ENCODE measurements around the gene EHBP1L1.

EHBP1L1 gene

GRCh38 chr11:65575568-65576231 lies at the start of gene EHBP1L1:
Gene EHBP1L1 (plus strand): TSS chr11:65576053. CDS start chr11:65576303, 250 bp downstream.
- DNase-seq (ENCODE audit: low read depth), result peak; percentile 65

GRCh38 chr11:65526744-65527143 lies 49.1 kb upstream of the EHBP1L1 start:
- DNase-seq (ENCODE audit: low read depth), result no peak

- no peak for DNase-seq (ENCODE audit: low read depth)
Measured at GRCh38 chr11:65528819-65529350, 47.0 kb upstream of the EHBP1L1 start.

- no peak for DNase-seq (ENCODE audit: low read depth)
Measured at GRCh38 chr11:65529475-65530156, 46.2 kb upstream of the EHBP1L1 start.

DNA sequence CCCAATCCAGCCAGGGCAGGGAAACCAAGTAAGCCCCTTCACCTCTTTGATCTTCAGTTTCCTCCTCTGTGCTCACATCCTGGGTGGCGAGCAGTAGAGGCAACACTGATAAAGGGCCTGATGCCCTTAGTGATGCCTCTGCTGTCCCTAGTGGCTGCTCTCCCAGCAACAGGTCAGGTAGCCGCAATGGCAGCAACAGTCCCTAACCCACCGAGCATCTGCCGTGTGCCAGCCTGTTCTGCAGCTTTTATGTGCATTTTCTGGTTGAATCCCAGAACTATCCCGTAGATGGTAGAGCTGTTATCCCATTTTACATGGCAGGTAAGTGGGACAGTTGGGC lies 45.7 kb upstream of the EHBP1L1 start:
- no peak for DNase-seq (ENCODE audit: low read depth)

GRCh38 chr11:65532388-65533064 lies 43.3 kb upstream of the EHBP1L1 start:
- DNase-seq (ENCODE audit: low read depth), result no peak

- no peak for DNase-seq (ENCODE audit: low read depth)
Measured at GRCh38 chr11:65535102-65535501, 40.8 kb upstream of the EHBP1L1 start.

GRCh38 chr11:65536412-65537295 lies 39.2 kb upstream of the EHBP1L1 start:
- no peak for DNase-seq (ENCODE audit: low read depth)

DNA sequence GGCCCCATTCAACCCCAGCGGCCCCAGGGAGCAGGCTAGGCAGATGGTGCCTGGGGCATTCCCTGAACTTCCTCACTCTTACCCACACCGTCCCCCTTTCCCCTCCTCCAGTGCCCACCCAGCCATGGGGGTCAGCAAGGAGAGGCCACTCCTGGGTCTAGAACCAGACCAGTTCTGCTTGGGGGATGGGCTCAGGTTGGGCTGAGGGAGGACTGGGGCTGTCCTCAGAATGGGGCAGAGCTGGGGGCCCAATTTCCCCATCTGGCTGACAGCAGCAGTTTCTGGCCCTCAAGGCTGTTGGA lies 38.6 kb upstream of the EHBP1L1 start:
- no peak for DNase-seq (ENCODE audit: low read depth)

DNA sequence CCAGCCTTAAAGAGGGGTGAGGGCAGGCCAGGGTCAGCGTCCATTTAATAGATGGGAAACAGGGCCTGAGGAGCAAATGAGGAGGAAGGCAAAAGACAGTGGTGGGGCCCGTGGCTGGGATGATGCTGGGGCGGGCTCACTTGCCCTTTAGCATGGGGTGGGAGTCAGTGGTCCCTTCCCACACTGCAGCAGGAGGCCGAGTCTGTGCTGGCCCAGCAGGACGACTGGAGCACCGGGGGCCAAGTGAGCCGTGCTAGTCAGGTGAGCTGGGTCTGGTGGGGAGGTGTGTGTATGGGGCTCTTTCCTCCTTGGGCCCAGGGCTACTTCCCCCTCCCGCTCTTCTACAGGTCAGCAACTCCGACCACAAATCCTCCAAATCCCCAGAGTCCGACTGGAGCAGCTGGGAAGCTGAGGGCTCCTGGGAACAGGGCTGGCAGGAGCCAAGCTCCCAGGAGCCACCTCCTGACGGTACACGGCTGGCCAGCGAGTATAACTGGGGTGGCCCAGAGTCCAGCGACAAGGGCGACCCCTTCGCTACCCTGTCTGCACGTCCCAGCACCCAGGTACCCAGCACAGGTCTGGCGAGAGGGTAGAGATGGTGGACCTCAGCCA lies 38.1 kb upstream of the EHBP1L1 start:
- DNase-seq (ENCODE audit: low read depth), result no peak

- no peak for DNase-seq (ENCODE audit: low read depth)
Measured at GRCh38 chr11:65538232-65538914, 37.5 kb upstream of the EHBP1L1 start.

DNA sequence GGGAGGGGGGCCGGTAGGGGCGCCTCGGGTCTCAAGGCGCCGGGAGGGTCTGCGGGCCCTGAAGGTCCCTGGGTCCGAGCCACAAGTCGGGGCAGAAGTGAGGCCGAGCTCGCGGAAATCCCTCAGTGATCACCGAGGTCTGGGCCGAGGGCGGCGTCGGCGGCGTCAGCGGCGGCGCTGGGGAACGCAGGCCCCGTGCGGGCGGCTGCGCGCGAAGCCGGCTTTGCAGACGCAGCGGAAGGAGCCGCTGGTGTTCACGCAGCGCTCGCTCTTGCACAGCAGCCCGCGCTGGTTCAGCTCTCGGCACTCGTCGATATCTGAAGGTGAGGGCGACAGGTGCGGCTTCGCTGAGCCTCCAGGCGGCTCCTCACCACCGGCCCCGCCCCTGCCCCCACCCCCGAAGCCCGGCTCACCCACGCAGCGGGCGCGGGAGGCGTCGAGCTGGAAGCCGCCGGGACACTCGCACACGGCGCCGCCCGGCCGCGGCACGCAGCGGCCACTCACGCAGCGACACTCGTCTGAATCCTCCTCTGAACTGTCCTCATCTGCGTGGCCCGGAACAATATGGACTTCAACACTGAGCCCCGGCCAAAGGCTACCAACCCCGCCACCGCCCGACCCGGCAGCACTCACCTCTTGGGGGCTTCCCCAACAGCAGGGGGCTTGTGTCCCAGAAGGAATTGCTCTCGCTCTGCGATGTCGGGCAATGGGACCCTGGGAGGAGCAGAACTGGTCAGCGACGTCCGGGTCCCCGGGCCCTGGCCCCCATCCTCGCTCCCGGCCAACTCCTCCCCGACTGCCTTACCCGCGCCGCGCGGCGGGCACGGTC lies 36.7 kb upstream of the EHBP1L1 start:
- DNase-seq (ENCODE audit: low read depth), result no peak

GRCh38 chr11:65539744-65540289 lies 36.0 kb upstream of the EHBP1L1 start:
- DNase-seq (ENCODE audit: low read depth), result peak; percentile 31

DNA sequence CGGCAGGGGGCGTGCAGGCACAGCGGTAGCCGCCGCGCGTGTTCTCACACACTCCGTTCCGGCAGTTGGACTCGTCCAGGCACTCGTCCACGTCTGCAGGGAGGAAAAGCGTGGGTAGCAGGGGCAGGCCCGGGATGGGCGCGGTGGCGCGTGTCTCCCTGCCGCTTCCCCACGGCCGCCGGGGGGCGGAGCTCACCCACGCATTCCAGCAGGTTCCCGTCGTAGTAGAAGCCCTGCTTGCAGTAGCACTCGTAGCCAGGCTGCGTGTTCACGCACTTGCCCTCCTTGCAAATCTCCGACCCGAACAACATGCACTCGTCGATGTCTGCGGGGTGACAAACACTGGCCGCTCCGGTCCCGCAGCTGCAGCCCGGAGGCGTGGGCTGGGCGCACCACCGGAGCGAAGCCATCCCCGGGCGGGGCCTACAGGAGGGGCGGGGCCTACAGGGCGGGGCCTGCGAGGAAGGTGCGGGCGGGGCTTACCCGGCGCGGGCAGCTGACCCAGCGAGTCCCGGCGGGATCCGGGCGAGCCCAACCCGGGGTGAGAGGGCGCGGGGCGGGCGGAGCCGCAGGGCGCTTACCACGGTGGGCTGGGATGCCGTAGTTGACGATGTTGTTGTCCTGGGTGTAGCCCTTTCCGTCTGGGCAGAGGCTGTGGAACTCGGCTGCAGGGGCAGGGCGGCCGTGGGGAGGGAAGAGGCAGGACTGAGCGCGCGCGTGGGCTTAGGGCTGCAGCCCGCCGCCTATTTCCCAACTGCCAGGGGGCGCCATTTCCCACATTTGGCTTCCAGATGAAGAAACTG lies 35.4 kb upstream of the EHBP1L1 start:
- DNase-seq (ENCODE audit: low read depth), result peak; percentile 76

DNA sequence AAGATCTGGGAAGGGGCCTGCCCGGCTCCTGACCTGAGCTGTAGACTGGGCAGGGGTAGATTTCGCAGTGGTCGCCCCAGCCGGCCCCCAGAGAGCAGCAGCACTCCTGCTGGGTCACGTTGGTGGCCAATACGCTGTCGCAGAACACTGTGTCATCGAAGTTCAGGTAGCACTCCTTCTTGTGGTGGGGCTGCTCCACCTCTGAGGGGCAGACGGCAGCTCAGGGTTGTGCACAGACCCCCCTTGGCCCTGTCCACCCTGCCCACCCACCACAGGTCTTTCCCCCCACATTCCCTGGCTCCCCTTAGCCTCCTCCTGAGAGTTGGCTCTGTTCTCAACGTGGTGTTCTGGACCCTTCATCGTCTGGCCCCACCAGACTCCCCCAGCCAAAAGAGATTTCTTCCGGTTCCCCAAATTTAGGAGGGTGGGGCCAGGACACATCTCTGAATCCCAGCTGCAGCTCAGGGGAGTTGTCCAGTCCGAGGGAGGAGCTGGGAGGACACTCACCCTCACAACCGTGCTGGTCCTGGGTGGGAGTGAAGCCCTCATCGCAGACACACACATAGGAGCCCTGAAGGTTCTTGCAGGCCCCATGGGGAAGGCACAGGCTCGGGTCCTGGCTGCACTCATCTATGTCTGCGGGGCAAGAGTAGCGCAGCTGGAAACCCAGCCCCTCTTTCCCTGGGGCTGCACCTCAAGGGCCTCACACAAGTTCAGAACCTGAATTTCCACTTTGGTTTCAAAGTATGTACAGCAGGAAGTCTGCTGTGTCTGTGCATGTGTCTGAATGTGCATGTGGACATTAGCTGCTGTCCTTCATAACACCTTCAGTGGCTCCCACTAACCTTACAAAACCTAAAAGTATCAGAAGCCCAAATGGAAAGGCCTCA lies 34.5 kb upstream of the EHBP1L1 start:
- DNase-seq (ENCODE audit: low read depth), result no peak

DNA sequence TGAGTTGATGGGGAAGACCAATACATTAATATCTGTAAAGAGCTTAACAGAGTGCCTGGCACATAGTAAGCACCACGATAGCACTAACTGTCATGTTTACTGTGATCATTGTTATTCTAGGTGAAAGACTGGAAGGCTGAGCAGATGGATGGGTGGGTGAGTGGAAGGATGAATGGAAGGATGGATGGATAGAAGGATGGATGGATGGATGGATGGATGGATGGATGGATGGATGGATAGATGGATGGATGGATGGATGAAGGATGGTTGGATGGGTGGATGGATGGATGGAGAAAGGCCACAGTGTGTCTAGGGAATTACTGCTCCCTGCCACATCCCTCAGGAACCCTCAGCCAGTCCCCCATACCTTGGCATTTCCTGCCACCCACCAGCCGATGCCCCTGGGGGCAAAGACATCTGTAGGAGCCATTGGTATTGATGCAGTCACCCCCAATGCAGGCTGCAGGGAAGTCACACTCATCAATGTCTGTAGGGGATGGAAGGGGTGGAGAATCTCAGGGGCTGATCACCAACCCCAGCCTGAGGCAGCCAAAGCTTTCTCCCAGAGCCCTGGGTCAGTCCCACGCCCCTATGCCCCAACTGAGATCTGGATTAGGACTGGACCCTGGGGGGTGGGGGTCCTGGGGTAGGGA lies 33.0 kb upstream of the EHBP1L1 start:
- DNase-seq (ENCODE audit: low read depth), result no peak

DNA sequence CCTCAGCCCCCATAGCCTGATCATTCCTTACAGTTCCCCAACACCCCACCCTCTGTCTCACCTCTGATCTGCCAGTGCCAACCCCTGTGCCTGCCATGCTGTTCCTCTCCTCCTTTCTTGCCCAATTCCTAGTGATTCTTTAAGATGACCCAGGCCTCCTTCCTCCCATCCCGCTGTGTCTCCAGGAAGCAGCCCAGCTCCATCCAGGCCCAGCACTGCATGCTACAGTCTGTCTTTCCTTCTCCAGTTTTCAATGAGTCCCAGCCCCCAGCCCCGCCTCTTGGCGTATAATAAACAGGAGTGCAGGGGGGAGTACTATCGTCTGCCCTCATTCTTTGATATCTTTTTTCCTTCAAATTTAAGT lies 30.0 kb upstream of the EHBP1L1 start:
- DNase-seq (ENCODE audit: low read depth), result no peak
